ENCODE data around the gene MYO6. TPM values are rescaled to one million over a fixed set of nuclear protein-coding genes. Genes with fewer than 3 reads are reported as not detected.
A peak's percentile ranks its signal among the peaks of the same experiment; 100 is the strongest.
"Not testable (repeated sequence)": the region's sequence is repeated elsewhere in the genome, so short reads cannot be mapped to it uniquely, and the experiment has no call there.

The MYO6 gene
- total RNA-seq, 2 donors from 2014 or later: 6.5 to 10.0 TPM

DNA sequence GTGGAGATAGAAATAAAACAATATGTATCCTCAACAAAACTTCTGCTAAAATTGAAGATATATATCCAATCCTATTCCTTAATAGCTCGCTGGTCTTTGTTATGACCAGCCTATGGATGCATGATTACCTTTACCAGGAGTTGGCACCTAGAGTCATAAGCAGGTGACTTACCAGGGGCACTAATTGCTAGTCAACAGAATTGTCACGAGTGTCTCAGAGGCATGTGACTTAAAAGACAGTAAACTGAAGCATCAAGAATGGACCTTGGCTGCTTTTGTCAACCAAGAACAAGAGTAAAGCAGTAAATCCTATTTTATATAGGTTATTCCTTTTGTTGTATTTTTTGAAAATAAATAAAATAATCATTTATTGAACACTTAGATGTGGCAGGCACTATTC is 115.4 kb downstream of the MYO6 start:
- ATAC-seq (no peak), DNase-seq (no peak)
- intact Hi-C loops (cut with DNase I): no loop called here

- ATAC-seq (no peak), DNase-seq (no peak)
- intact Hi-C loops (cut with DNase I): no loop called here
Measured at GRCh38 chr6:75870389-75870788, 121.3 kb downstream of the MYO6 start.

DNA sequence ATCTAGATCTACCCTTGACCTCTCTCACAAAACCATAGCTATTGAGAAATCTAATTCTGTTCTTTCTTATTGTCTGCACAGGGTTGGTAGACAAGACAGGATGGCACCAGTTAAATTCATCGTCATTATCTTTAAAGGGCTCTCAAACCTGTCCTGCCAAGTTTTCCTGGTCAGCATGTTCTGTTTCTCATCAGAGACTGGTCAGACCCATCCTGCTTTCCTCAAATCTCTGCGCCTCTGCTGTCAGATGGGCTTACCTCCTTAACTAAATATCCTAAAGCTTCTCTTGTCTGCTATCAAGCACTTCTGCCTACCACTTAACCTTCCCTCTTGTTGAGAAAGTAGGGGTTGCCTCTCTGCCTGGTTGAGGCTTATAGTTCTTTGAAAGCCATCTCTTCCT is 125.2 kb downstream of the MYO6 start:
- DNase-seq (no peak), ATAC-seq (peak; percentile 34 to 53)
- intact Hi-C loops (cut with DNase I): no loop called here

DNA sequence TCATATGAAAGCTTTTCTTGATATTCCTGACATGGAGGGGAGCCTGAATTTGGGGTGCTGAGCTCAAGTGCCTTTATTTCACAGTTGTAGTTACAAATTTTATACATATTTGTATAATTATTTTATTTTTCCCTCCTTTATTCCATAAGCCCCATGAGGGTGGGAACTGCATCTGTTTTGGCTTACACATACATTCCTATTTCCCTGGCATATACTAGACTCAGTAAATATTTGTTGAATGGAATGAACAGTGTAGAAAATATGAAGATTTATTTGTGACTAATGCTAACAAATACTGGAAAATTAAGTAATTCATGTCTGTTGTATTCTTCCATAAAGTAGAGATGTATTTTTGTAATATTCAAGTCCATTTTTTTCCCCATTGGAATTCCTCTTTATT is 127.1 kb downstream of the MYO6 start:
- ATAC-seq (no peak), DNase-seq (no peak)
- intact Hi-C loops (cut with DNase I): no loop called here

DNA sequence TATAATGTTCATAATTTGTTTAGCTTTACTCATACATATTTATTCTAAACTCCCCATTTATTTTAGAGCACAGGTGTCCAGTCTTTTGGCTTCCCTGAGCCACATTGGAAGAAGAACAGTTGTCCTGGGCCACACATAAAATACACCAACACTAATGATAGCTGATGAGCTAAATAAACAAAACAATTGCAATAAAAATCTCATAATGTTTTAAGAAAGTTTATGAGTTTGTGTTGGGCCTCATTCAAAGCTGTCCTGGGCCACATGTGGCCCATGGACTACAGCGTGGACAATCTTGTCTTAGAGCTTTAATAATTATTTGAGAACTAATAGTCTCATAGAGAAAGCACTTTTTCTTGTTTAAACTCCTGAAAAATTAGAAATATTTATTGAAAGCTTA is 131.3 kb downstream of the MYO6 start:
- no peak for ATAC-seq
- intact Hi-C loops (cut with DNase I): no loop called here
- DNase-seq: no peak

DNA sequence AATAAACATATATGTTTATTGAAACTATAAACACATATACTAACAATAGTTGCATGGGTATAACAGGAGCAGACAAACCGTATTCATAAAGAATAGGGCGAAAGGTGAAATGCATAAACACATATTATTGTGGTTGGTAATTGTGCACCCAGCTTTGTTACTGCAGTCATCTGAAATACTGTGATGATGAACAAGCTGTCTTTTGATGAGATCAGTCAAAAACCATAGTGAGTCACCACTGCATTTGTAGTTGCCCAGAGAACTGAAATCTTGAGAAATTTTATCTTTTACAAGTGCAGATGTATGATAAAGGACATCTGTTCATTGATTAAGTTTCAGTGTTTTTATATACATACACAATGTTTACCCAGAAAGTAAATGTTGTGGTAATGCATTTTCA is 133.7 kb downstream of the MYO6 start:
- no peak for DNase-seq

DNA sequence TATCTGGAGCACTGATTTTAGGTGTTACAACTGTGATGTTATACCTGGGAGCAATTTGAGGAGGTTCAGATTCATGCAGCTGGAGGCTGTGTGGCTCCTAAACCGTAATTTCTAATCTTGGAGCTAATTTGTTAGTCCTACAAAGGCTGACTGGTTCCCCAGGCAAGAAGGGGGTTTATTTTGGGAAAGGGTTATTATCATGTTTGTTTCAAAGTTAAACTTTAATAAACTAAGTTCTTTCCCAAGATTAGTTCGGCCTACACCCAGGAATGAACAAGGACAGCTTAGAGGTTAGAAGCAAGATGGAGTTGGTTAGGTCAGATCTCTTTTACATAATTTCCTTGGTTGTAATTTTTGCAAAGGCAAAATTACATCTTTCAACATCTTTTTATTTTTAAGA is 135.8 kb downstream of the MYO6 start:
- DNase-seq (no peak), ATAC-seq (no peak)
- intact Hi-C loops (cut with DNase I): no loop called here

More for the DNA sequence above, 133.7 kb downstream of the MYO6 start:
- intact Hi-C loops (cut with DNase I): no loop called here
- no peak for ATAC-seq

- DNase-seq: no peak
- no peak for ATAC-seq
Measured at GRCh38 chr6:75892384-75892783, 143.3 kb downstream of the MYO6 start.

DNA sequence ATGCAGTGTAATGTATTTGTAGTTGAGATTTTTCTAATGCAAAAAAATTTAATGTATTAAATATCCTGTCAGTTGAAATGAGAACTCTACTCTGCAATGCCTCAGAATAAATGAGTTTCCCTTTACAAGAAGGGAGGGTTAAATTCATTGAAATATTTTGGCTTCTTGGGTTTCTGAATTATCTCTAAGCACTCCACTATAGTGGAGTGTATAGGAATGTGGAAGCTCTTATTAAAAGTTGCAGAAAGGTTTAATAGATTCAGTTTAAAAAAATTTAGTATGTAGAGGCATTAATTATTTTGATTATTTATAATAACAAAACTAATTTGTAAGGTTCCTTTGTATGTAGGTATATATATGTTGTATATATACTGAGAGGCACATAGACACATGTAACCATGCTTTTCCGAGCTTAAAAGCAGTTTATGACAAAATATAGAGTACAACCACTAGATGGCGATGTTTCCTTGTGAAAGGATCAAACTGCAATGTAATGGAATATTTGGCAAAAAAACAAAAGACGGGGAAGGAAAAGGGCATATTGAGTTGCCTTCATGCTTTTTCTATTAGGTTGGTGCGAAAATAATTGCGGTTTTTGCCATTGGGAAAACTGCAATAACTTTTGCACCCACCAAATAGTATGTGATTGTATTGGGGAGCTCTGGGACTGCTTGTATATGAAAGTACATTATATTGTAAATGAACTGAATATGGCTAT is 144.2 kb downstream of the MYO6 start:
- no peak for DNase-seq
- intact Hi-C loops (cut with DNase I): no loop called here
- ATAC-seq: peak in 1 of 2 donors; percentile 51

More at GRCh38 chr6:75892384-75892783, 143.3 kb downstream of the MYO6 start:
- intact Hi-C loops (cut with DNase I): no loop called here

- intact Hi-C loops (cut with DNase I): no loop called here
- ATAC-seq (no peak), DNase-seq (no peak)
Measured at GRCh38 chr6:75893776-75894152, 144.7 kb downstream of the MYO6 start.

DNA sequence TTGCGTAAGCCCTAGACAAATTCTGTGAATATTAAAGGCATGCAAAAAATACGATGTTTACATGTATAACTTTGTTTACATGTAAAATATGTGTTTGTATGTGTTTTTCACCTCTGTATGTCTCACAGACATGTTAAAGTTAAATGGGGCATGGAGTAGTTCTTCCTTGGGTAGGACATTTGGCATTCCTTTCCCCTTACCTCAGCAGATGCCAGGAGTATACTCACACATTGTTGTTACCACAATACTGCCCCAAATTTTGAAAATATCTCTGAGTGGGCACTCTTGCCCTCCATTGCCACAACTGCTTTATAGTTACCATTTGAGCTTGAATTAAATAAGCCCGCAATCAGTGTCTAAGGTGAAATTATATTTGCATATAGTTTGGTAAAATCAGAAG is 147.5 kb downstream of the MYO6 start:
- DNase-seq (no peak), ATAC-seq (no peak)
- intact Hi-C loops (cut with DNase I): no loop called here

DNA sequence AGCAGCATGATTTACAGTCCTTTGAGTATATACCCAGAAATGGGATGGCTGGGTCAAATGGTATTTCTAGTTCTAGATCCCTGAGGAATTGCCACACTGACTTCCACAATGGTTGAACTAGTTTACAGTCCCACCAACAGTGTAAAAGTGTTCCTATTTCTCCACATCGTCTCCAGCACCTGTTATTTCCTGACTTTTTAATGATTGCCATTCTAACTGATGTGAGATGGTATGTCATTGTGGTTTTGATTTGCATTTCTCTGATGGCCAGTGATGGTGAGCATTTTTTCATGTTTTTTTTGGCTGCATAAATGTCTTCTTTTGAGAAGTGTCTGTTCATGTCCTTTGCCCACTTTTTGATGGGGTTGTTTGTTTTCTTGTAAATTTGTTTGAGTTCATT is 151.2 kb downstream of the MYO6 start:
- DNase-seq; ATAC-seq; intact Hi-C loops (cut with DNase I): not testable (repeated sequence)

- not testable (repeated sequence) for ATAC-seq
Measured at GRCh38 chr6:75905129-75905528, 156.1 kb downstream of the MYO6 start.

GRCh38 chr6:75906871-75907270 is 157.8 kb downstream of the MYO6 start:
- ATAC-seq (no peak), DNase-seq (no peak)
- intact Hi-C loops (cut with DNase I): no loop called here

More at GRCh38 chr6:75905129-75905528, 156.1 kb downstream of the MYO6 start:
- intact Hi-C loops (cut with DNase I); DNase-seq: not testable (repeated sequence)

- DNase-seq (no peak), ATAC-seq (no peak)
- intact Hi-C loops (cut with DNase I): no loop called here
Measured at GRCh38 chr6:75907444-75907843, 158.4 kb downstream of the MYO6 start.

- ATAC-seq (no peak), DNase-seq (no peak)
- intact Hi-C loops (cut with DNase I): no loop called here
Measured at GRCh38 chr6:75913040-75913439, 164.0 kb downstream of the MYO6 start.

GRCh38 chr6:75922226-75922625 is 173.2 kb downstream of the MYO6 start:
- intact Hi-C loops (cut with DNase I): no loop called here
- DNase-seq (no peak), ATAC-seq (no peak)

DNA sequence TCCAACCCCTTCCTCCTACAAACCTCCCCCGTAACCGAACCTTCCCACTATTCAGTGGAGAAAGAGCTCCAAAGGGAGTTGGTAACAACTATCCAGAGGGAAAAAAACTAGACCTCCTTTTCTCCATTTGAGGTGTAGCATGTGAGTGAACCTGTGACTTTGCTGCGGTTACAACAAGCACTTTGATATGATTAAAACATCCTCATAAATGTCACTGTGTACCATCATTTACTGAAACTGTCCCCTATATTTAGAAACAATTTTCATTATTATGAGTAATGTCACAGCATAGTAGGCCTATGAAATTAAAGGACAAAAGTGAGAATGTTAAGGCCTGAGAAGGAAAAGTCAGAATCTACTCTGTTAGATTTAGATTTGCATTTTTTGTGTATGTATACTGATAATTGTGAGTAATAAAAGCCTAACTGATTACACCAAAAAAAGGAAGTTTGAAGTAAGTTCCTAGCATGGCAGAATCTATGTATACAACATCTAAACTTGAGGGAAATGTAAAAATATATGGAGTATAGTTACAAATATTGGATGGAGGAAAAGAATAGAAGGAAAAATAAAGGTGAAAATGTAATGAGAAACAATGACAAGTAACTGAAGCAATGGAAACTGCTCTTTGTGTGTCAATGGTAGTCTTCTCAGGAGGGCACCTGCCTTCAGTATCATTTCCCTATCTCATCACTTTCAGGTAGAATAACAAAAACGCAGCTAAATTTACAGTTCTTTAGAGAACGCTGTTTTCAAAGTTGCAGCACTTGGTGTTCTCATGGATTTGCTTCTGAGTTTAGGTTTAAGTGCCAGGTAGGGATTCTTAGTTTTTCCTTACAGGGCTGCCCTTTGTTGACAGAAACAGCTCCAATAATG is 177.5 kb downstream of the MYO6 start:
- intact Hi-C loops (cut with DNase I): no loop called here
- no peak for DNase-seq
- no peak for ATAC-seq

DNA sequence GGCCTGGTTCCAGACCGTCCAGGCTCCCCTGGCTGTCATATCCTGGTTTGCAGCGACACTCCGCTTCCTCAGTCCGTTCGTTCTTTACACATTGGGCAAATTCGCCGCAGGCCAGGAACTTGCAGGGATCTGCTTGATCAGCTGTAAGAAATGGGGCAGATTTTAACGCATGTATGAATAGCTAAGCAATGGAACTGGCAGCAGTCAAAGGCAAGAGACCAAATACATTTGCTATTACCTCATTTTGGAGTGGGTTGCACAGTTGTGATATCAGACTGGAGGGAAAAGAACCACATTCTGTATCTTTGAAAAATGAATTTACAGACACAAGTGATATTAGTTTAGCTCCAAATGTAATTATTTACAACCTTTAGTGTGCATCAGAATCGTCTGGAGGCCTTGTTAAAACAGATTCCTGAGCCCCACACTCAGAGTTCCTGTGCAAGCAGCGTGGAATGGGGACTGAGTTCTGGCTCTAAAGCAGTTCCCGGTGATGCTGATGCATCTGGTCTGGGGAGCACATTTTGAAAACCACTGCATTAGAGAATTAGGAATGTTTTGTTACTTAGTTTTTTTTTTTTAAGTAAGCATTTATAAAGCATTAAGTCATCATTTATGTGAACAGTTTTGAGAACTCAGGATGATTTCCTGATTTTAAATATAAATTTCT is 182.1 kb downstream of the MYO6 start:
- ATAC-seq: peak in 1 of 2 donors; percentile 18
- intact Hi-C loops (cut with DNase I): loop anchor here in 1 of 2 donors (5.0 to 10.0 kb wide), 2 partner anchors 421 to 934 kb away; no protein-coding TSS in a partner anchor
- DNase-seq: no peak

DNA sequence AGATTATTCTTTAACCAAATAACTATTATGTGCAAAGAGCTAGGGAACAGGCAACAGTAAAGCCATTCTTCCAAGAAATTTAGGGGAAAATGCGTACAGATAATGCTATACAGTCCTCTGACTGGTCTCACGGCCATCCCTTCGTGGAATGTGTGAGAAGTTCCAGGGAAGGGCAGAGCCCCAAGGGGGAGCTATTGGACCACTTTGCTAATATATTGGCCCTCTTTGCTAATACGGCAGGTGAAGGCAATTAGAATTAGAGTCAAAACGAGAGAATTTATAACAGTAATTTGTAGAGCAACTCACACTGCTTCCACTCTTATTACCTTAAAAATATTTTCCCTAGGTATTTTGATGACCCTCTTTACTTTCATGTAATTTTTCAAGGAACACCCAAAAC is 183.0 kb downstream of the MYO6 start:
- no peak for DNase-seq
- intact Hi-C loops (cut with DNase I): loop anchor here in 1 of 2 donors (2.0 to 10.0 kb wide), 3 partner anchors 420 to 1525 kb away; no protein-coding TSS in a partner anchor

More for the DNA sequence above, 183.0 kb downstream of the MYO6 start:
- ATAC-seq: peak in 1 of 2 donors; percentile 32
